Natural killer cell treated with Interleukin-12 subunit alpha and Interleukin-12 subunit beta and Interleukin-15 and Interleukin-18, amount 100 ng/mL, for 72 hours (primary cell): ENCODE measurements around the gene GATC. TPM values are rescaled to one million over a fixed set of nuclear protein-coding genes. Genes with fewer than 3 reads are reported as not detected.
A peak's percentile ranks its signal among the peaks of the same experiment; 100 is the strongest.

Source experiments
- ATAC-seq, 2 donors: fragments of 150-1000 bp; cut with Tn5 transposase in 1 of 2; sonication (Bioruptor Pico), chemical (Tn5 transposase) in 1 of 2; 2 replicates each; pipeline ENCODE4 v1.10.0; 2021
- DNase-seq: peaks from one replicate; pipeline ENCODE4 v3.0.0; 2022; ENCODE audit warnings: low spot score
- H3K27ac Mint-ChIP-seq, 2 donors: 1 replicate in 1 of 2; 2 replicates in 1 of 2; pipeline ENCODE4 v1.8.0; 2022; ENCODE audit warnings: mixed read lengths in 2 of 2, mild to moderate bottlenecking in 1 of 2, moderate library complexity in 1 of 2
- H3K27me3 Mint-ChIP-seq, 2 donors: 1 replicate in 1 of 2; 2 replicates in 1 of 2; pipeline ENCODE4 v1.8.0; 2022; ENCODE audit warnings: mixed read lengths in 2 of 2
- H3K36me3 Mint-ChIP-seq: one replicate; pipeline ENCODE4 v1.8.0; 2022; ENCODE audit warnings: mixed read lengths
- H3K4me1 Mint-ChIP-seq, 2 donors: 1 replicate in 1 of 2; 2 replicates in 1 of 2; pipeline ENCODE4 v1.8.0; 2022; ENCODE audit warnings: low read depth in 2 of 2, mixed read lengths in 2 of 2, mild to moderate bottlenecking in 1 of 2
- H3K4me3 Mint-ChIP-seq: one replicate; pipeline ENCODE4 v1.8.0; 2022; ENCODE audit warnings: mixed read lengths
- H3K9me3 Mint-ChIP-seq: 2 replicates; pipeline ENCODE4 v1.8.0; 2022; ENCODE audit warnings: mixed read lengths
- total RNA-seq, 2 donors: library from RNA; stranded (reverse); gene quantifications; one replicate each; pipeline ENCODE4 v1.2.3, GENCODE V29; 2022

Gene GATC
- total RNA-seq, 2 donors from 2014 or later: 28.2 to 31.8 TPM

GRCh38 chr12:120468821-120469449 lies 22.7 kb downstream of the GATC start:
- Mint-ChIP-seq H3K27me3 (no peaks in the 10 kb centered on the region), H3K4me1 (peaks cover 44 to 47% of the 10 kb centered on the region in 2 donors), H3K9me3 (no peaks in the 10 kb centered on the region), H3K36me3 (peaks cover 15% of the 10 kb centered on the region), H3K27ac (peak overlapping the region; percentile 84 to 95), H3K4me3 (peak overlapping the region; percentile 89)
- ATAC-seq (peak; percentile 59 to 69), DNase-seq (no peak)

- Mint-ChIP-seq H3K4me1 (peaks cover 44 to 50% of the 10 kb centered on the region in 2 donors), H3K27me3 (no peaks in the 10 kb centered on the region), H3K27ac (peak within 1 kb of the TSS; percentile 84 to 95), H3K9me3 (no peaks in the 10 kb centered on the region), H3K36me3 (peaks cover 9% of the 10 kb centered on the region), H3K4me3 (peak within 1 kb of the TSS; percentile 89)
- ATAC-seq: peak; percentile 97
- peak; percentile 98 for DNase-seq
These were observed 23.4 kb downstream of the GATC start, which contains the start of gene SRSF9 for GRCh38 chr12:120469450-120470149. Gene SRSF9, minus strand, starts transcription at chr12:120469748. Its CDS starts 139 bp downstream, at chr12:120469609.

GRCh38 chr12:120470150-120470784 lies 24.0 kb downstream of the GATC start:
- peaks cover 4% of the 10 kb centered on the region for H3K36me3 Mint-ChIP-seq
- no peaks in the 10 kb centered on the region for H3K27me3 Mint-ChIP-seq
- DNase-seq (no peak), ATAC-seq (peak; percentile 34 to 45)
- H3K9me3 Mint-ChIP-seq: no peaks in the 10 kb centered on the region
- peaks cover 46 to 55% of the 10 kb centered on the region in 2 donors for H3K4me1 Mint-ChIP-seq
- peak overlapping the region; percentile 89 for H3K4me3 Mint-ChIP-seq
- H3K27ac Mint-ChIP-seq: peak overlapping the region; percentile 84 to 90

GRCh38 chr12:120472521-120472920 lies 26.3 kb downstream of the GATC start:
- Mint-ChIP-seq H3K27ac (peak overlapping the region; percentile 39 to 44), H3K4me3 (no peak overlapping the region), H3K36me3 (no peaks in the 10 kb centered on the region), H3K9me3 (no peaks in the 10 kb centered on the region), H3K27me3 (no peaks in the 10 kb centered on the region), H3K4me1 (peaks cover 39 to 57% of the 10 kb centered on the region in 2 donors)
- no peak for DNase-seq
- ATAC-seq: no peak

GRCh38 chr12:120473807-120474615 lies 27.8 kb downstream of the GATC start:
- Mint-ChIP-seq H3K27me3 (no peaks in the 10 kb centered on the region), H3K4me1 (peaks cover 31 to 45% of the 10 kb centered on the region in 2 donors), H3K9me3 (no peaks in the 10 kb centered on the region), H3K4me3 (peak overlapping the region; percentile 37), H3K27ac (peak overlapping the region in 1 of 2 donors; percentile 32), H3K36me3 (no peaks in the 10 kb centered on the region)
- DNase-seq: no peak
- no peak for ATAC-seq

- Mint-ChIP-seq H3K36me3 (no peaks in the 10 kb centered on the region), H3K4me3 (no peak overlapping the region), H3K4me1 (peaks cover 33 to 49% of the 10 kb centered on the region in 2 donors), H3K27me3 (no peaks in the 10 kb centered on the region), H3K9me3 (no peaks in the 10 kb centered on the region), H3K27ac (peak overlapping the region in 1 of 2 donors; percentile 32)
- DNase-seq (no peak), ATAC-seq (no peak)
These were observed 28.3 kb downstream of the GATC start for GRCh38 chr12:120474616-120474960.

- no peaks in the 10 kb centered on the region for H3K9me3 Mint-ChIP-seq
- H3K4me3 Mint-ChIP-seq: no peak overlapping the region
- H3K36me3 Mint-ChIP-seq: no peaks in the 10 kb centered on the region
- no peak for ATAC-seq
- H3K27ac Mint-ChIP-seq: peak overlapping the region; percentile 66 to 86
- H3K4me1 Mint-ChIP-seq: peaks cover 40 to 53% of the 10 kb centered on the region in 2 donors
- no peak for DNase-seq
- no peaks in the 10 kb centered on the region for H3K27me3 Mint-ChIP-seq
These were observed 29.4 kb downstream of the GATC start for GRCh38 chr12:120475643-120476042.

GRCh38 chr12:120479458-120479857 lies 33.2 kb downstream of the GATC start:
- ATAC-seq (no peak), DNase-seq (no peak)
- H3K4me1 Mint-ChIP-seq: peaks cover 52 to 58% of the 10 kb centered on the region in 2 donors
- H3K36me3 Mint-ChIP-seq: no peaks in the 10 kb centered on the region
- peak overlapping the region; percentile 41 for H3K4me3 Mint-ChIP-seq
- no peaks in the 10 kb centered on the region for H3K27me3 Mint-ChIP-seq
- H3K27ac Mint-ChIP-seq: peak overlapping the region; percentile 72 to 100
- no peaks in the 10 kb centered on the region for H3K9me3 Mint-ChIP-seq

- no peaks in the 10 kb centered on the region for H3K27me3 Mint-ChIP-seq
- peak overlapping the region; percentile 79 for H3K4me3 Mint-ChIP-seq
- DNase-seq: no peak
- no peaks in the 10 kb centered on the region for H3K9me3 Mint-ChIP-seq
- no peaks in the 10 kb centered on the region for H3K36me3 Mint-ChIP-seq
- peaks cover 47 to 52% of the 10 kb centered on the region in 2 donors for H3K4me1 Mint-ChIP-seq
- peak in 1 of 2 donors; percentile 36 for ATAC-seq
- H3K27ac Mint-ChIP-seq: peak overlapping the region; percentile 72 to 100
These were observed 34.0 kb downstream of the GATC start for GRCh38 chr12:120480211-120480610.

- peak; percentile 66 to 77 for ATAC-seq
- no peaks in the 10 kb centered on the region for H3K27me3 Mint-ChIP-seq
- peak overlapping the region; percentile 72 to 100 for H3K27ac Mint-ChIP-seq
- H3K4me3 Mint-ChIP-seq: peak overlapping the region; percentile 79
- H3K4me1 Mint-ChIP-seq: peaks cover 44 to 45% of the 10 kb centered on the region in 2 donors
- DNase-seq: no peak
- no peaks in the 10 kb centered on the region for H3K36me3 Mint-ChIP-seq
- no peaks in the 10 kb centered on the region for H3K9me3 Mint-ChIP-seq
These were observed 35.0 kb downstream of the GATC start for GRCh38 chr12:120481022-120481767.

- peaks cover 42 to 46% of the 10 kb centered on the region in 2 donors for H3K4me1 Mint-ChIP-seq
- peak in 1 of 2 donors; percentile 60 for ATAC-seq
- H3K36me3 Mint-ChIP-seq: no peaks in the 10 kb centered on the region
- H3K27me3 Mint-ChIP-seq: no peaks in the 10 kb centered on the region
- H3K4me3 Mint-ChIP-seq: no peak overlapping the region
- H3K9me3 Mint-ChIP-seq: no peaks in the 10 kb centered on the region
- DNase-seq: no peak
- H3K27ac Mint-ChIP-seq: peak overlapping the region; percentile 12 to 100
These were observed 37.4 kb downstream of the GATC start for GRCh38 chr12:120483621-120484020.

GRCh38 chr12:120485961-120486881 lies 40.0 kb downstream of the GATC start:
- no peaks in the 10 kb centered on the region for H3K36me3 Mint-ChIP-seq
- peaks cover 22 to 30% of the 10 kb centered on the region in 2 donors for H3K4me1 Mint-ChIP-seq
- ATAC-seq: no peak
- no peak for DNase-seq
- no peak overlapping the region for H3K4me3 Mint-ChIP-seq
- H3K9me3 Mint-ChIP-seq: no peaks in the 10 kb centered on the region
- H3K27me3 Mint-ChIP-seq: no peaks in the 10 kb centered on the region
- H3K27ac Mint-ChIP-seq: no peak overlapping the region
